ENCODE measurements around the gene CNTNAP3B. TPM values are rescaled to one million over a fixed set of nuclear protein-coding genes. Genes with fewer than 3 reads are reported as not detected.

Gene CNTNAP3B
- total and polyA plus RNA-seq, 10 of the 15 experiments (the other 5 are each of a cell fraction or from before 2014, with no cell fraction given): 0.03 to 0.21 (median 0.03) TPM; not detected in 7

Small RNA genes lying within 50 kb of the gene (small RNA-seq; reads per million reads assigned to genes)
- gene RN7SL343P: not detected

Other genes with a start within 250 kb of the CNTNAP3B start
- not detected in 2 replicates for gene SPATA31A6, start 54.2 kb upstream of the CNTNAP3B start, total RNA-seq (2014; rRNA removed)
- gene SPATA31A6, start 54.2 kb upstream of the CNTNAP3B start, total RNA-seq (2014; rRNA removed; fragmentation: Illumina TruSeq; extraction: Trizol): not detected in 2 replicates
- not detected in 2 replicates for gene SPATA31A6, start 54.2 kb upstream of the CNTNAP3B start, total RNA-seq (2021)
- not detected in 2 replicates for gene SPATA31A6, start 54.2 kb upstream of the CNTNAP3B start, polyA plus RNA-seq (2011; rRNA removed)
- not detected in 2 replicates for gene SPATA31A6, start 54.2 kb upstream of the CNTNAP3B start, polyA plus RNA-seq (2014; fragmentation: Illumina TruSeq; extraction: Trizol)
- not detected for gene SPATA31A6, start 54.2 kb upstream of the CNTNAP3B start, polyA plus RNA-seq (2014; fragmentation: Nextera tagmentation; extraction: Ambion mirVana)
- not detected in 2 replicates for gene SPATA31A6, start 54.2 kb upstream of the CNTNAP3B start, polyA plus RNA-seq (2014; rRNA removed)
- gene SPATA31A6, start 54.2 kb upstream of the CNTNAP3B start, polyA plus RNA-seq (2016; fragmentation: Nextera tagmentation; extraction: Ambion mirVana): not detected